H1 (cell line): ENCODE measurements around the gene ANP32A. TPM values are rescaled to one million over a fixed set of nuclear protein-coding genes. Genes with fewer than 3 reads are reported as not detected.

Source experiments
- CTCF ChIA-PET: fragments of 300-600 bp; sonication (Branson Sonifier 250); formaldehyde crosslinking; loops from one replicate; lab custom pipeline; 2021; ENCODE audit not compliant: partially characterized antibody; lab: Charles Lee
- POLR2A ChIA-PET: fragments of 300-600 bp; sonication (Branson Sonifier 250); formaldehyde crosslinking; loops from one replicate; lab custom pipeline; 2021; ENCODE audit warnings: inconsistent platforms; ENCODE audit not compliant: partially characterized antibody; lab: Charles Lee
- DNase-seq, 2 experiments: peaks; one replicate each; pipeline versions ENCODE4 v3.0.0 to v3.0.0-alpha.2; 2010 to 2022; ENCODE audit warnings: low spot score in 2 of 2, low read depth in 1 of 2, mixed read lengths in 1 of 2
- FAIRE-seq: peaks from 2 replicates; lab custom pipeline; 2011; peaks lifted over from hg19 to GRCh38; lab: Jason Lieb, UNC
- H2AFZ ChIP-seq: 2 replicates; pipeline ENCODE4 v1.8.1; 2012; ENCODE audit warnings: low read length, inconsistent platforms
- H2AK5ac ChIP-seq: 2 replicates; pipeline ENCODE4 v1.6.1; 2013; ENCODE audit warnings: low read depth, low read length
- H2BK120ac ChIP-seq: replicated peaks from 2 replicates; pipeline ENCODE3; 2013; ENCODE audit warnings: low read depth, low read length, inconsistent platforms
- H2BK12ac ChIP-seq: 2 replicates; pipeline ENCODE4 v1.6.1; 2013; ENCODE audit warnings: low read depth, low read length
- H2BK15ac ChIP-seq: 2 replicates; pipeline ENCODE4 v1.6.1; 2013; ENCODE audit warnings: low read length
- H2BK20ac ChIP-seq: 2 replicates; pipeline ENCODE4 v1.6.1; 2013; ENCODE audit warnings: low read length
- H2BK5ac ChIP-seq: 2 replicates; pipeline ENCODE4 v1.6.1; 2013; ENCODE audit warnings: low read depth, low read length
- H3K14ac ChIP-seq: 2 replicates; pipeline ENCODE4 v1.6.1; 2013; ENCODE audit warnings: inconsistent platforms; ENCODE audit not compliant: insufficient read length
- H3K18ac ChIP-seq: 2 replicates; pipeline ENCODE4 v1.6.1; 2013; ENCODE audit warnings: low read length; ENCODE audit errors: extremely low read depth
- H3K23ac ChIP-seq: 2 replicates; pipeline ENCODE4 v1.6.1; 2013; ENCODE audit warnings: inconsistent platforms; ENCODE audit not compliant: insufficient read length
- H3K23me2 ChIP-seq: 2 replicates; pipeline ENCODE4 v1.6.1; 2013; ENCODE audit warnings: low read depth, low read length
- H3K27ac ChIP-seq: 2 replicates; pipeline ENCODE4 v1.6.1; 2011; ENCODE audit warnings: low read depth, low read length, inconsistent platforms
- H3K27me3 ChIP-seq, 4 experiments: replicated peaks in 1 of 4; 1 replicate in 1 of 4; 2 replicates in 3 of 4; pipeline versions ENCODE4 v1.6.1 to v1.8.1; 2011 to 2013; ENCODE audit warnings: low read length in 3 of 4, mild to moderate bottlenecking in 3 of 4, inconsistent platforms in 2 of 4, mixed read lengths in 2 of 4, moderate library complexity in 1 of 4; ENCODE audit not compliant: control insufficient read depth in 3 of 4, insufficient read depth in 3 of 4; ENCODE audit errors: extremely low read depth in 1 of 4
- H3K36me3 ChIP-seq, 4 experiments: 2 replicates each; pipeline versions ENCODE4 v1.6.1 to v1.8.1; 2011 to 2013; ENCODE audit warnings: mild to moderate bottlenecking in 4 of 4, low read length in 3 of 4, moderate library complexity in 2 of 4, control low read depth in 1 of 4, inconsistent platforms in 1 of 4; ENCODE audit not compliant: insufficient read depth in 4 of 4, control insufficient read depth in 2 of 4
- H3K4ac ChIP-seq: replicated peaks from 2 replicates; pipeline ENCODE3; 2013; ENCODE audit warnings: low read length, low read depth, mixed read lengths, inconsistent platforms; ENCODE audit not compliant: insufficient read length
- H3K4me1 ChIP-seq, 4 experiments: replicated peaks in 1 of 4; 1 replicate in 1 of 4; 2 replicates in 3 of 4; pipeline versions ENCODE4 v1.6.1 to v1.8.1; 2011 to 2013; ENCODE audit warnings: low read length in 3 of 4, inconsistent platforms in 2 of 4, mixed read lengths in 1 of 4; ENCODE audit not compliant: insufficient read depth in 4 of 4, control insufficient read depth in 3 of 4
- H3K4me2 ChIP-seq, 2 experiments: 2 replicates each; pipeline versions ENCODE4 v1.6.1 to v1.8.1; 2011 to 2013; ENCODE audit warnings: low read depth in 2 of 2, low read length in 2 of 2, control low read depth in 1 of 2, inconsistent platforms in 1 of 2, mild to moderate bottlenecking in 1 of 2; ENCODE audit not compliant: insufficient read depth in 1 of 2
- H3K4me3 ChIP-seq, 4 experiments: fragments of 200-600, 300-600 bp in 1 of 4; sonication (generic), shearing (Covaris generic), sonication (Bioruptor Twin) in 1 of 4; 2 replicates each; pipeline versions ENCODE4 v1.5.1 to v1.8.1; 2011 to 2016; ENCODE audit warnings: low read length in 4 of 4, low read depth in 3 of 4, control low read depth in 2 of 4, inconsistent platforms in 2 of 4, mild to moderate bottlenecking in 2 of 4, mixed read lengths in 1 of 4, moderate library complexity in 1 of 4; ENCODE audit not compliant: insufficient read depth in 2 of 4; ENCODE audit errors: extremely low read depth in 1 of 4
- H3K56ac ChIP-seq: replicated peaks from 2 replicates; pipeline ENCODE3; 2013; ENCODE audit warnings: low read depth, mild to moderate bottlenecking, mixed read lengths, low read length, inconsistent platforms; ENCODE audit not compliant: insufficient read length
- H3K79me1 ChIP-seq: 2 replicates; pipeline ENCODE4 v1.6.1; 2013; ENCODE audit warnings: low read depth, low read length, control low read depth
- H3K79me2 ChIP-seq, 2 experiments: 2 replicates each; pipeline versions ENCODE4 v1.6.1 to v1.8.1; 2012 to 2013; ENCODE audit warnings: low read length in 2 of 2, mild to moderate bottlenecking in 2 of 2, inconsistent platforms in 1 of 2; ENCODE audit not compliant: insufficient read depth in 2 of 2, control insufficient read depth in 1 of 2
- H3K9ac ChIP-seq, 4 experiments: replicated peaks in 1 of 4; 1 replicate in 1 of 4; 2 replicates in 3 of 4; pipeline versions ENCODE4 v1.6.1 to v1.8.1; 2011 to 2013; ENCODE audit warnings: low read depth in 3 of 4, low read length in 3 of 4, control low read depth in 2 of 4, mild to moderate bottlenecking in 2 of 4, moderate library complexity in 2 of 4, inconsistent platforms in 1 of 4; ENCODE audit errors: extremely low read depth in 1 of 4
- H3K9me3 ChIP-seq, 2 experiments: 2 replicates each; pipeline versions ENCODE4 v1.6.1 to v1.8.1; 2012 to 2013; ENCODE audit warnings: mild to moderate bottlenecking in 2 of 2, moderate library complexity in 2 of 2, control low read depth in 1 of 2, inconsistent platforms in 1 of 2, low read depth in 1 of 2, low read length in 1 of 2, mixed read lengths in 1 of 2; ENCODE audit not compliant: insufficient read depth in 2 of 2
- H4K20me1 ChIP-seq, 2 experiments: replicated peaks in 1 of 2; 2 replicates each; pipeline versions ENCODE3 to v1.8.1; 2011 to 2013; ENCODE audit warnings: inconsistent platforms in 2 of 2, low read length in 2 of 2, mild to moderate bottlenecking in 1 of 2; ENCODE audit not compliant: insufficient read depth in 2 of 2, control insufficient read depth in 1 of 2
- H4K5ac ChIP-seq: 2 replicates; pipeline ENCODE4 v1.6.1; 2013; ENCODE audit warnings: low read length, low read depth, mixed read lengths, inconsistent platforms; ENCODE audit not compliant: insufficient read length
- H4K8ac ChIP-seq: 2 replicates; pipeline ENCODE4 v1.8.0; 2013; ENCODE audit warnings: mild to moderate bottlenecking, moderate library complexity, low read length, inconsistent platforms; ENCODE audit not compliant: insufficient read depth; ENCODE audit errors: extremely low read depth
- H4K91ac ChIP-seq: replicated peaks from 2 replicates; pipeline ENCODE3; 2013; ENCODE audit warnings: low read length, mixed read lengths, inconsistent platforms; ENCODE audit not compliant: insufficient read length
- ASH2L ChIP-seq: fragments of 200-600, 300-600 bp; sonication (generic); IDR thresholded peaks from one replicate; pipeline ENCODE4 v1.7.1; 2017; ENCODE audit warnings: low read length
- CHD1 ChIP-seq: IDR thresholded peaks from 2 replicates; pipeline ENCODE4 v1.6.1; 2012; ENCODE audit warnings: low read depth, low read length, improper control_type of control experiment
- SAP30 ChIP-seq: fragments of 300-600 bp; sonication (generic); IDR thresholded peaks from 2 replicates; pipeline ENCODE4 v1.7.1; 2012; ENCODE audit warnings: low read length, moderate library complexity, mild to moderate bottlenecking, inconsistent platforms; ENCODE audit not compliant: insufficient read depth, insufficient replicate concordance
- whole genome bisulfite sequencing, 2 experiments: shearing (Covaris generic) in 1 of 2; methylation state at CpG; one replicate each; pipeline versions ENCODE4 v1.1.6 to v1.1.7; 2013 to 2015; ENCODE audit warnings: low lambda C conversion rate in 2 of 2, mixed read lengths in 2 of 2, inconsistent platforms in 1 of 2, low coverage in 1 of 2, missing lambda C conversion rate in 1 of 2; ENCODE audit not compliant: insufficient replicate concordance in 2 of 2, insufficient coverage in 1 of 2, insufficient read length in 1 of 2; ENCODE audit errors: extremely low coverage in 1 of 2, missing lambda C conversion rate in 1 of 2; 5-methylcytosine and 5-hydroxymethylcytosine counted together
- polyA plus RNA-seq, 7 experiments: library from polyadenylated mRNA; depleted of rRNA in 3 of 7; stranded (reverse) in 5 of 7; unstranded in 2 of 7; fragments of >200 nt in 5 of 7; fragments of 200-250 nt in 2 of 7; gene quantifications; 1 replicate in 5 of 7; 2 replicates in 1 of 7; 4 replicates in 1 of 7; pipeline versions ENCODE4 v1.2.1 to v1.2.3, GENCODE V29; 2011 to 2013; ENCODE audit warnings: missing spikeins in 2 of 7, mixed read lengths in 2 of 7
- total RNA-seq: library from RNA; stranded (reverse); fragmentation: NEBNext Ultra II Directional; extraction: Animal tissue kit (Norgen Biotek cat#: 25700); gene quantifications from 2 replicates; pipeline ENCODE4 v1.2.1, GENCODE V29; 2021

ANP32A gene
- total and polyA plus RNA-seq, 2 of the 8 experiments (the other 6 are each of a cell fraction or from before 2014, with no cell fraction given): 70.8 to 295 TPM

- no peak overlapping the region for H2BK20ac ChIP-seq
- FAIRE-seq (no peak), DNase-seq (no peak)
- no peak overlapping the region for H4K5ac ChIP-seq
- no peak overlapping the region; the same call in none of the 2 replicates for H4K8ac ChIP-seq
- H3K27me3 ChIP-seq: no peaks in the 10 kb centered on the region
- H3K23ac ChIP-seq: no peak overlapping the region
- peaks cover 26% of the 10 kb centered on the region for H3K79me1 ChIP-seq
- ChIA-PET POLR2A (interaction anchor here (0.7 to 1.8 kb wide), 5 partner anchors 9 to 53 kb away, joined by 3 to 5 read pairs (median 3); no protein-coding TSS in a partner anchor), CTCF (interaction anchor here (0.7 to 7.7 kb wide), 9 partner anchors 9 to 136 kb away, joined by 3 to 70 read pairs (median 3); no protein-coding TSS in a partner anchor)
- H3K9ac ChIP-seq: no peak overlapping the region
- peaks cover 46 to 58% of the 10 kb centered on the region in 2 experiments for H4K20me1 ChIP-seq
- no peak overlapping the region for H2BK5ac ChIP-seq
- peaks cover 24 to 45% (median 28%) of the 10 kb centered on the region in 4 experiments for H3K4me1 ChIP-seq
- H3K4me3 ChIP-seq: no peak overlapping the region
- H4K91ac ChIP-seq: no peak overlapping the region
- H2BK12ac ChIP-seq: no peak overlapping the region
- no peak overlapping the region for H3K56ac ChIP-seq
- no peak overlapping the region for H3K27ac ChIP-seq
- H2AFZ ChIP-seq: no peak overlapping the region
- no peak overlapping the region for H2AK5ac ChIP-seq
- peaks cover 6 to 39% (median 17%) of the 10 kb centered on the region in 4 experiments for H3K36me3 ChIP-seq
- H3K9me3 ChIP-seq: no peaks in the 10 kb centered on the region
- H3K18ac ChIP-seq: no peak overlapping the region
- no peak overlapping the region for H3K4ac ChIP-seq
- H2BK15ac ChIP-seq: no peak overlapping the region
- H2BK120ac ChIP-seq: no peak overlapping the region
- no peak overlapping the region for H3K14ac ChIP-seq
- no peak overlapping the region for H3K4me2 ChIP-seq
- WGBS, 2 experiments: 86% methylated on average over 17 of the region's 17 CpGs; no CpG with 5 or more reads in 1 of the 2 experiments
- no peaks in the 10 kb centered on the region for H3K23me2 ChIP-seq
- peaks cover 7 to 70% of the 10 kb centered on the region in 2 experiments; a peak in 3 of 4 replicates for H3K79me2 ChIP-seq
- TF ChIP-seq ASH2L (no peak), CHD1 (no peak), SAP30 (no peak)
Observed at GRCh38 chr15:68787609-68788263, 33.0 kb downstream of the ANP32A start.
